Effector memory CD8-positive, alpha-beta T cell (primary cell): ENCODE results near the gene GYPB.
"Not testable (repeated sequence)": the region's sequence is repeated elsewhere in the genome, so short reads cannot be mapped to it uniquely, and the experiment has no call there.

Source experiments
- ATAC-seq: fragments of 150-1000 bp; cut with Tn5 transposase; replicated peaks from 2 replicates; pipeline ENCODE4 v1.10.0; 2021; ENCODE audit warnings: mild to moderate bottlenecking, moderate library complexity
- DNase-seq, 3 experiments: peaks; one replicate each; pipeline ENCODE4 v3.0.0; 2021
- H3K27ac Mint-ChIP-seq, 2 donors: one replicate each; pipeline ENCODE4 v1.8.0; 2022; ENCODE audit warnings: mild to moderate bottlenecking in 2 of 2, mixed read lengths in 2 of 2, moderate library complexity in 2 of 2
- H3K27me3 Mint-ChIP-seq, 2 donors: one replicate each; pipeline ENCODE4 v1.8.0; 2022; ENCODE audit warnings: mixed read lengths in 2 of 2
- H3K36me3 Mint-ChIP-seq: one replicate; pipeline ENCODE4 v1.8.0; 2022; ENCODE audit warnings: mild to moderate bottlenecking, moderate library complexity, mixed read lengths; ENCODE audit not compliant: insufficient read depth
- H3K4me1 Mint-ChIP-seq, 2 donors: one replicate each; pipeline ENCODE4 v1.8.0; 2022; ENCODE audit warnings: low read depth in 2 of 2, mixed read lengths in 2 of 2
- H3K4me3 Mint-ChIP-seq, 2 donors: one replicate each; pipeline ENCODE4 v1.8.0; 2022; ENCODE audit warnings: mild to moderate bottlenecking in 2 of 2, mixed read lengths in 2 of 2, moderate library complexity in 2 of 2
- H3K9me3 Mint-ChIP-seq, 2 donors: one replicate each; pipeline ENCODE4 v1.8.0; 2022; ENCODE audit warnings: mixed read lengths in 2 of 2

Gene GYPB

DNA sequence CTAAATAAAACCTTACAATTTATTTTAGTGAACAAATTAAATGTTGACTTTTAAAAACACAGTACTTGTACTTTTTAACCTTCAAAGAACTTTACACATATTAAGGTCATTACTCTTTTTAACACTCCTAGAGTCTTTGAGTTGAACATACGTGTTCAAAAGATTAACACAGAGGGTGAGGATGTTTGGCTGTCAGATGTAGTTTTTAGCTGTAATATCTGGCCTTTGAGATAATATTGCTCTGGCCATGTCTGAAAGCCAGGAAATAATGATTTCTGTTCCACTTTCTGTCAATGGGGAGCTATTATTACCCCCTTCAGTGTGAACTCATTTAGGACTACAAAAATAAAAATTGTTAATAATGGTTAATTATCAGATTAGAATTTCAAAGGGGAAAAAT lies 71.7 kb downstream of the GYPB start:
- not testable (repeated sequence) for ATAC-seq, H3K36me3 Mint-ChIP-seq, H3K4me3 Mint-ChIP-seq, H3K9me3 Mint-ChIP-seq, H3K4me1 Mint-ChIP-seq, H3K27ac Mint-ChIP-seq, H3K27me3 Mint-ChIP-seq, DNase-seq
